ENCODE results near the gene DNAJB2. TPM values are rescaled to one million over a fixed set of nuclear protein-coding genes. Genes with fewer than 3 reads are reported as not detected.
"Not testable (repeated sequence)": the region's sequence is repeated elsewhere in the genome, so short reads cannot be mapped to it uniquely, and the experiment has no call there.

The DNAJB2 gene
- total and polyA plus RNA-seq, 4 donors, result 63.7 to 79.6 (median 75.3) TPM

GRCh38 chr2:219252900-219253752 lies 26.0 kb upstream of the DNAJB2 start, which contains the start of gene TUBA4B:
TSS of gene TUBA4B (plus strand) at chr2:219253243. CDS start at chr2:219253408, 165 bp downstream.
- DNase-seq (peak in 1 of 3 donors; percentile 13), ATAC-seq (ENCODE audit: insufficient read depth, low FRiP score) (peak; percentile 10)
- peak within 1 kb of the TSS; percentile 48 for H3K4me3 ChIP-seq
- H3K4me1 ChIP-seq (ENCODE audit: control insufficient read depth in 5 of 5, insufficient read depth in 5 of 5, low read length in 5 of 5), result peaks cover 0 to 37% (median 32%) of the 10 kb centered on the region in 5 donors
- no peak for TF ChIP-seq CTCF (IDR thresholded peaks at IDR 0.05; ENCODE audit: control extremely low read depth, extremely low read depth)
- H3K9me3 ChIP-seq (ENCODE audit: control insufficient read depth in 4 of 4, insufficient read depth in 3 of 4, low read length in 3 of 4), result no peaks in the 10 kb centered on the region
- 1 to 3% methylated on average over 49 of the region's 49 CpGs for WGBS, 2 donors
- H3K27ac ChIP-seq (ENCODE audit: low read depth in 1 of 2, low read length in 1 of 2), result peak within 1 kb of the TSS; percentile 84 to 94
- peaks cover 0 to 43% (median 35%) of the 10 kb centered on the region in 3 donors for H3K27me3 ChIP-seq (ENCODE audit: control insufficient read depth in 3 of 3, insufficient read depth in 3 of 3, low read length in 2 of 3)
- peaks cover 0 to 9% (median 3%) of the 10 kb centered on the region in 4 donors for H3K36me3 ChIP-seq (ENCODE audit: control insufficient read depth in 4 of 4, insufficient read depth in 4 of 4, low read length in 4 of 4)
- peak within 1 kb of the TSS in 1 of 2 donors; percentile 13 for H3K9ac ChIP-seq (ENCODE audit: insufficient read depth in 1 of 2, low read length in 2 of 2)

GRCh38 chr2:219253753-219254589 lies 25.2 kb upstream of the DNAJB2 start, which contains the start of gene TUBA4A:
TSS of gene TUBA4A (minus strand) at chr2:219253918. CDS start at chr2:219253858, 60 bp downstream.
- ATAC-seq (ENCODE audit: insufficient read depth, low FRiP score), result peak; percentile 89
- Histone ChIP-seq H3K36me3 (ENCODE audit: control insufficient read depth in 4 of 4, insufficient read depth in 4 of 4, low read length in 4 of 4) (peaks cover 0 to 7% (median 0%) of the 10 kb centered on the region in 4 donors), H3K27ac (ENCODE audit: low read depth in 1 of 2, low read length in 1 of 2) (peak within 1 kb of the TSS; percentile 84 to 94), H3K27me3 (ENCODE audit: control insufficient read depth in 3 of 3, insufficient read depth in 3 of 3, low read length in 2 of 3) (peaks cover 0 to 48% (median 38%) of the 10 kb centered on the region in 3 donors), H3K9me3 (ENCODE audit: control insufficient read depth in 4 of 4, insufficient read depth in 3 of 4, low read length in 3 of 4) (no peaks in the 10 kb centered on the region), H3K9ac (ENCODE audit: insufficient read depth in 1 of 2, low read length in 2 of 2) (peak within 1 kb of the TSS in 1 of 2 donors; percentile 13), H3K4me3 (peak within 1 kb of the TSS; percentile 48), H3K4me1 (ENCODE audit: control insufficient read depth in 5 of 5, insufficient read depth in 5 of 5, low read length in 5 of 5) (peaks cover 0 to 34% (median 23%) of the 10 kb centered on the region in 5 donors)
- peak; percentile 36 to 67 (median 62) for DNase-seq
- WGBS, 2 donors, result 0 to 1% methylated on average over 74 to 76 of the region's 76 CpGs
- TF ChIP-seq CTCF (IDR thresholded peaks at IDR 0.05; ENCODE audit: control extremely low read depth, extremely low read depth), result no peak

- Histone ChIP-seq H3K27me3 (ENCODE audit: control insufficient read depth in 3 of 3, insufficient read depth in 3 of 3, low read length in 2 of 3) (peaks cover 0 to 51% (median 38%) of the 10 kb centered on the region in 3 donors), H3K36me3 (ENCODE audit: control insufficient read depth in 4 of 4, insufficient read depth in 4 of 4, low read length in 4 of 4) (peaks cover 0 to 7% (median 0%) of the 10 kb centered on the region in 4 donors), H3K4me3 (peak overlapping the region; percentile 37), H3K4me1 (ENCODE audit: control insufficient read depth in 5 of 5, insufficient read depth in 5 of 5, low read length in 5 of 5) (peaks cover 0 to 27% (median 17%) of the 10 kb centered on the region in 5 donors), H3K9ac (ENCODE audit: insufficient read depth in 1 of 2, low read length in 2 of 2) (peak overlapping the region in 1 of 2 donors; percentile 10), H3K27ac (ENCODE audit: low read depth in 1 of 2, low read length in 1 of 2) (peak overlapping the region; percentile 51 to 84), H3K9me3 (ENCODE audit: control insufficient read depth in 4 of 4, insufficient read depth in 3 of 4, low read length in 3 of 4) (no peaks in the 10 kb centered on the region)
- WGBS, 2 donors, result 11 to 19% methylated on average over 12 of the region's 12 CpGs
- DNase-seq, result no peak
- TF ChIP-seq CTCF (IDR thresholded peaks at IDR 0.05; ENCODE audit: control extremely low read depth, extremely low read depth), result no peak
- ATAC-seq (ENCODE audit: insufficient read depth, low FRiP score), result no peak
These were observed 24.5 kb upstream of the DNAJB2 start for GRCh38 chr2:219254590-219255201.

GRCh38 chr2:219258942-219259341 lies 20.2 kb upstream of the DNAJB2 start:
- not testable (repeated sequence) for H3K9me3 ChIP-seq (ENCODE audit: control insufficient read depth in 4 of 4, insufficient read depth in 3 of 4, low read length in 3 of 4); H3K36me3 ChIP-seq (ENCODE audit: control insufficient read depth in 4 of 4, insufficient read depth in 4 of 4, low read length in 4 of 4); ATAC-seq (ENCODE audit: insufficient read depth, low FRiP score); H3K4me1 ChIP-seq (ENCODE audit: control insufficient read depth in 5 of 5, insufficient read depth in 5 of 5, low read length in 5 of 5); H3K9ac ChIP-seq (ENCODE audit: insufficient read depth in 1 of 2, low read length in 2 of 2); DNase-seq; H3K4me3 ChIP-seq; H3K27ac ChIP-seq (ENCODE audit: low read depth in 1 of 2, low read length in 1 of 2)
- H3K27me3 ChIP-seq (ENCODE audit: control insufficient read depth in 3 of 3, insufficient read depth in 3 of 3, low read length in 2 of 3), result peaks cover 0 to 32% (median 32%) of the 10 kb centered on the region in 3 donors
- WGBS, 2 donors, result 89 to 91% methylated on average over 10 of the region's 10 CpGs

Data from lung (tissue), 12 donors.